Astrocyte (in vitro differentiated cells and primary cell): Measurements from ENCODE around the gene ASAP2. TPM values are rescaled to one million over a fixed set of nuclear protein-coding genes. Genes with fewer than 3 reads are reported as not detected.

ENCODE experiments used
- DNase-seq: peaks from one replicate; pipeline ENCODE4 v3.0.0-alpha.2; 2010; ENCODE audit warnings: low read depth
- FAIRE-seq: peaks from 2 replicates; lab custom pipeline; 2011; peaks lifted over from hg19 to GRCh38; lab: Jason Lieb, UNC
- H2AFZ ChIP-seq: 2 replicates; pipeline ENCODE4 v1.6.0; 2012; ENCODE audit warnings: low read depth, low read length, inconsistent platforms
- H3K27ac ChIP-seq: 2 replicates; pipeline ENCODE4 v1.5.1; 2011; ENCODE audit warnings: low read depth, low read length, inconsistent platforms
- H3K27me3 ChIP-seq: 2 replicates; pipeline ENCODE4 v1.6.0; 2011; ENCODE audit warnings: low read length, inconsistent platforms; ENCODE audit not compliant: insufficient read depth
- H3K36me3 ChIP-seq: 2 replicates; pipeline ENCODE4 v1.5.1; 2011; ENCODE audit warnings: low read length, inconsistent platforms; ENCODE audit not compliant: insufficient read depth
- H3K4me1 ChIP-seq: 2 replicates; pipeline ENCODE4 v1.5.1; 2011; ENCODE audit warnings: low read length, inconsistent platforms; ENCODE audit not compliant: insufficient read depth
- H3K4me2 ChIP-seq: 2 replicates; pipeline ENCODE4 v1.6.0; 2012; ENCODE audit warnings: low read length, inconsistent platforms
- H3K4me3 ChIP-seq: 2 replicates; pipeline ENCODE4 v1.5.1; 2011; ENCODE audit warnings: low read depth, mild to moderate bottlenecking, low read length, inconsistent platforms; ENCODE audit not compliant: insufficient read depth
- H3K79me2 ChIP-seq: 2 replicates; pipeline ENCODE4 v1.6.0; 2012; ENCODE audit warnings: mild to moderate bottlenecking, low read length, inconsistent platforms; ENCODE audit not compliant: insufficient read depth
- H3K9ac ChIP-seq: 2 replicates; pipeline ENCODE4 v1.6.0; 2012; ENCODE audit warnings: mild to moderate bottlenecking, low read length, inconsistent platforms
- H3K9me3 ChIP-seq: 2 replicates; pipeline ENCODE4 v1.5.1; 2012; ENCODE audit warnings: low read depth, mild to moderate bottlenecking, low read length, inconsistent platforms; ENCODE audit not compliant: insufficient read depth
- H4K20me1 ChIP-seq: 2 replicates; pipeline ENCODE4 v1.6.0; 2012; ENCODE audit warnings: low read length, inconsistent platforms; ENCODE audit not compliant: insufficient read depth
- H3K27ac Mint-ChIP-seq: one replicate; pipeline ENCODE4 v1.8.0; 2021; ENCODE audit warnings: mild to moderate bottlenecking, mixed read lengths; ENCODE audit not compliant: unreplicated experiment
- H3K27me3 Mint-ChIP-seq: one replicate; pipeline ENCODE4 v1.8.0; 2021; ENCODE audit warnings: low read depth, mixed read lengths; ENCODE audit not compliant: unreplicated experiment
- H3K36me3 Mint-ChIP-seq: one replicate; pipeline ENCODE4 v1.8.0; 2021; ENCODE audit warnings: low read depth, mixed read lengths; ENCODE audit not compliant: unreplicated experiment
- H3K4me1 Mint-ChIP-seq: one replicate; pipeline ENCODE4 v1.8.0; 2021; ENCODE audit warnings: low read depth, mixed read lengths; ENCODE audit not compliant: unreplicated experiment
- H3K4me3 Mint-ChIP-seq: one replicate; pipeline ENCODE4 v1.8.0; 2021; ENCODE audit warnings: mild to moderate bottlenecking, moderate library complexity, mixed read lengths; ENCODE audit not compliant: unreplicated experiment
- H3K9me3 Mint-ChIP-seq: one replicate; pipeline ENCODE4 v1.8.0; 2021; ENCODE audit warnings: mild to moderate bottlenecking, mixed read lengths; ENCODE audit not compliant: unreplicated experiment
- CTCF ChIP-seq: IDR thresholded peaks from 2 replicates; pipeline ENCODE4 v1.5.1; 2011; ENCODE audit warnings: low read depth, mild to moderate bottlenecking, inconsistent platforms, low read length, moderate library complexity; ENCODE audit not compliant: insufficient read depth
- EZH2 ChIP-seq: IDR thresholded peaks from 2 replicates; pipeline ENCODE4 v1.6.1; 2012; ENCODE audit warnings: mild to moderate bottlenecking, low read length, inconsistent platforms; ENCODE audit not compliant: insufficient read depth
- total RNA-seq: library from RNA; stranded (reverse); gene quantifications from 2 replicates; pipeline ENCODE4 v1.2.1, GENCODE V29; 2021

The ASAP2 gene
- total RNA-seq, 1 donor from 2014 or later: 62.6 TPM

DNA sequence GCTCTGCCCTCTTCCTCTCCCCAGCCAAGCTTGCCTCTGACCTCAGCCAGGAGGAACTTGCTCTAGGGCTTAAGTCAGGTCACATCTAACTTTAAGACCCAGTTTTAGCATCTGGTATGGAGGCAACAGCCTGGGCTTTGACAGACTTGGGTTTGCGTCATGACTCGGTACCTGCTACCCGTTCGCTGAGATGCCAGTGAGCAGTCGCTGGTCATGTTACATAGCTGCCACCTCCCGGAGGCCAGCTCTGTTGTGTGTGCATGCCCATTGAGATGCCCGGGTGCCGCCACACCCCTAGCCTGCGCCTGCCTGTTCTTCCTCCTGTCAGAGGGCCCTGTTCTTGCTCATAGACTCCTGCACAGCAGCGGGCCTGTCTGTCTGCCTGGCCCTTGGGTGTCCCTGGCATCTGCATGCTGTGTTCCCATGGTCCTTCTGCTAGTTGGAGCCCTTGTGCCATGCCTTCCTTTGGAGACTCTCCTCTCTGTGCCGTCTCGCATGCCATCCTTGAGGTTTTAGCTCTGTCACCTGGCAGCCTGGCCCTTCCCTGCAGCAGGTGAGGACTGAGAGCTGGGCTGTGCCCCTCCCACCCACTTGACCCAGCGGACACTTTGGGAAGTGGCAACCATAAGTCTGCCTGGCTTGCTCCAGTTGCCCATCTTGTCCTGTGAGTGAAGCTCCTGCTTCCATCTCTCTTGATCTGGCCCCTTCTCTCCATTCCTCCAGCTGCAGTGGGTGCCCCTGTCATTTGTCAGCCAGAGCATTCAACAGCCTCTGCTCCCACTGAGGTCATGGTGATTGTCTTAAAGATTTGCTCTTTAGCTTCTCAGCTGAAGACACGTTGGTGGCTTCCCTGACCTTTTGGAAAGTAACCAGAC, 24.9 kb downstream of the ASAP2 start:
- FAIRE-seq: no peak
- Histone ChIP-seq H3K9ac (no peak overlapping the region), H4K20me1 (peaks cover 18% of the 10 kb centered on the region), H3K9me3 (no peaks in the 10 kb centered on the region), H3K79me2 (peaks cover 84% of the 10 kb centered on the region), H2AFZ (no peak overlapping the region), H3K27me3 (no peaks in the 10 kb centered on the region), H3K4me3 (no peak overlapping the region), H3K4me2 (peak overlapping the region; percentile 50), H3K36me3 (no peaks in the 10 kb centered on the region), H3K4me1 (peaks cover 92% of the 10 kb centered on the region), H3K27ac (no peak overlapping the region)
- peaks cover 80% of the 10 kb centered on the region for H3K4me1 Mint-ChIP-seq
- H3K27ac Mint-ChIP-seq: peak overlapping the region; percentile 70
- no peaks in the 10 kb centered on the region for H3K27me3 Mint-ChIP-seq
- TF ChIP-seq CTCF (no peak), EZH2 (no peak)
- no peaks in the 10 kb centered on the region for H3K9me3 Mint-ChIP-seq
- DNase-seq: no peak
- no peaks in the 10 kb centered on the region for H3K36me3 Mint-ChIP-seq
- peak overlapping the region; percentile 56 for H3K4me3 Mint-ChIP-seq

GRCh38 chr2:9232166-9232479, 25.5 kb downstream of the ASAP2 start:
- no peak overlapping the region for H2AFZ ChIP-seq
- peak overlapping the region; percentile 92 for H3K27ac ChIP-seq
- H3K4me2 ChIP-seq: peak overlapping the region; percentile 66
- peaks cover 84% of the 10 kb centered on the region for H3K79me2 ChIP-seq
- peaks cover 86% of the 10 kb centered on the region for H3K4me1 Mint-ChIP-seq
- no peaks in the 10 kb centered on the region for H3K9me3 ChIP-seq
- H3K27me3 ChIP-seq: no peaks in the 10 kb centered on the region
- no peak overlapping the region for H3K4me3 ChIP-seq
- DNase-seq (no peak), FAIRE-seq (no peak)
- no peaks in the 10 kb centered on the region for H3K9me3 Mint-ChIP-seq
- H3K27ac Mint-ChIP-seq: peak overlapping the region; percentile 70
- TF ChIP-seq CTCF: no peak
- TF ChIP-seq EZH2: no peak
- H3K36me3 Mint-ChIP-seq: no peaks in the 10 kb centered on the region
- no peak overlapping the region for H3K9ac ChIP-seq
- peaks cover 18% of the 10 kb centered on the region for H4K20me1 ChIP-seq
- peaks cover 96% of the 10 kb centered on the region for H3K4me1 ChIP-seq
- no peaks in the 10 kb centered on the region for H3K27me3 Mint-ChIP-seq
- peak overlapping the region; percentile 56 for H3K4me3 Mint-ChIP-seq
- H3K36me3 ChIP-seq: no peaks in the 10 kb centered on the region

- Histone ChIP-seq H3K27me3 (no peaks in the 10 kb centered on the region), H3K4me1 (peaks cover 91% of the 10 kb centered on the region), H3K9ac (peak overlapping the region; percentile 38), H3K27ac (peak overlapping the region; percentile 92), H4K20me1 (peaks cover 18% of the 10 kb centered on the region), H3K9me3 (no peaks in the 10 kb centered on the region), H2AFZ (no peak overlapping the region), H3K36me3 (no peaks in the 10 kb centered on the region), H3K79me2 (peaks cover 84% of the 10 kb centered on the region), H3K4me3 (peak overlapping the region; percentile 1), H3K4me2 (peak overlapping the region; percentile 66)
- no peaks in the 10 kb centered on the region for H3K27me3 Mint-ChIP-seq
- DNase-seq (peak; percentile 92), FAIRE-seq (no peak)
- H3K36me3 Mint-ChIP-seq: no peaks in the 10 kb centered on the region
- no peaks in the 10 kb centered on the region for H3K9me3 Mint-ChIP-seq
- no peak for TF ChIP-seq CTCF
- no peak for TF ChIP-seq EZH2
- peaks cover 93% of the 10 kb centered on the region for H3K4me1 Mint-ChIP-seq
- peak overlapping the region; percentile 70 for H3K27ac Mint-ChIP-seq
- peak overlapping the region; percentile 36 for H3K4me3 Mint-ChIP-seq
These were observed 26.3 kb downstream of the ASAP2 start for GRCh38 chr2:9232886-9233285.
